Endothelial cell of umbilical vein (primary cell): Measurements from ENCODE around the gene GNAO1.

Experiments used
- GATA2 ChIP-seq: IDR thresholded peaks from 2 replicates; pipeline ENCODE4 v1.7.0; 2011; ENCODE audit warnings: low read depth, mild to moderate bottlenecking, moderate library complexity, mixed read lengths, low read length; ENCODE audit not compliant: insufficient read length, insufficient read depth
- POLR2A ChIP-seq: IDR thresholded peaks from 2 replicates; pipeline ENCODE4 v1.6.1; 2012; ENCODE audit warnings: low read depth, mild to moderate bottlenecking, control low read depth, low read length
- POLR2AphosphoS5 ChIP-seq: IDR thresholded peaks from 2 replicates; pipeline ENCODE4 v1.6.1; 2012; ENCODE audit warnings: low read depth, mild to moderate bottlenecking, control low read depth, low read length, moderate library complexity; ENCODE audit not compliant: insufficient read depth
- TF ChIP-seq, protein P1 (sequence below), 2 donors: IDR thresholded peaks; 1 replicate in 1 of 2; 2 replicates in 1 of 2; pipeline ENCODE4 v1.5.1; 2011; ENCODE audit warnings: low read length in 2 of 2, mild to moderate bottlenecking in 2 of 2, moderate library complexity in 2 of 2, control low read depth in 1 of 2, inconsistent platforms in 1 of 2, low read depth in 1 of 2; ENCODE audit not compliant: insufficient read depth in 1 of 2; ENCODE audit errors: extremely low read depth in 1 of 2
- TF ChIP-seq, protein P2 (sequence below): IDR thresholded peaks from 2 replicates; pipeline ENCODE4 v1.6.1; 2011; ENCODE audit not compliant: insufficient read depth, insufficient read length

DNA sequence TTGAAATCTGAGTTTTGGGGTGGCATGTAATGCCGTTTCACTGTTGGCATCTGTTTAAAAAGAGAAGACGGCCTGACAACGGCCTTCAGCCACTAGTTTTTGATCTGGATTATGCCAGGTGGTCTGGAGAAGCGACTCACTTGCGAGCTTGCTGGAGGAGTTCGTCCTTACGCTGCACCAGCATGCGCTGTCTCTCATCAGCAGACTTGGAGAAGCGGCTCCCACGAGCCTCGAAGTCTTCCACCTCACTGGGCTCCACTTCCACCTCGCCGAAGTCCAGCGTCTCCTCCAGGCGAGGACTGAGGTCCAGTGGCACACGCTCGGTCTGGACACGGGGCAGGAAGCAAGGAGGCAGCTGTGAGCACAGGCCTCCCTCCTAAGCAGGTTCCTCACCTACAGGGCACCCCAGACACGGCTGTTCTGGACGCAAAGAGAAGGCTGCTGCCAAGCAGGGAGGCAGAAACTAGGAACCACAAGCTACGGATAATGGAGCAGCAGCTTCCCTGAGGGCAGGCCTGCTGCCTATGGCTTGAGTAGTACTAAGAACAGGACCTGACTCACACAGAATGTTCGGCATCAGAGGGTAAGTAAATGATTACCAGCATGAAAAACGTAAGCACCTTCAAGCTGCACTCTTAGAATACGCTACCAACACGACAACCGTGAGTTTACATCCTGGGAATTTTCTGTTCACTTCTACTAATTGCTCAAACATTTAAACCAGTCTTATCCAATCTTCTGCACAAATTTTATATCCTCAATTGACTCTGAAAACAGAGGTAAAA lies 172.7 kb downstream of the GNAO1 start:
- TF ChIP-seq POLR2A (no peak), POLR2AphosphoS5 (no peak), GATA2 (no peak)
- TF ChIP-seq, protein P1, sequence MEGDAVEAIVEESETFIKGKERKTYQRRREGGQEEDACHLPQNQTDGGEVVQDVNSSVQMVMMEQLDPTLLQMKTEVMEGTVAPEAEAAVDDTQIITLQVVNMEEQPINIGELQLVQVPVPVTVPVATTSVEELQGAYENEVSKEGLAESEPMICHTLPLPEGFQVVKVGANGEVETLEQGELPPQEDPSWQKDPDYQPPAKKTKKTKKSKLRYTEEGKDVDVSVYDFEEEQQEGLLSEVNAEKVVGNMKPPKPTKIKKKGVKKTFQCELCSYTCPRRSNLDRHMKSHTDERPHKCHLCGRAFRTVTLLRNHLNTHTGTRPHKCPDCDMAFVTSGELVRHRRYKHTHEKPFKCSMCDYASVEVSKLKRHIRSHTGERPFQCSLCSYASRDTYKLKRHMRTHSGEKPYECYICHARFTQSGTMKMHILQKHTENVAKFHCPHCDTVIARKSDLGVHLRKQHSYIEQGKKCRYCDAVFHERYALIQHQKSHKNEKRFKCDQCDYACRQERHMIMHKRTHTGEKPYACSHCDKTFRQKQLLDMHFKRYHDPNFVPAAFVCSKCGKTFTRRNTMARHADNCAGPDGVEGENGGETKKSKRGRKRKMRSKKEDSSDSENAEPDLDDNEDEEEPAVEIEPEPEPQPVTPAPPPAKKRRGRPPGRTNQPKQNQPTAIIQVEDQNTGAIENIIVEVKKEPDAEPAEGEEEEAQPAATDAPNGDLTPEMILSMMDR (IDR thresholded peaks at IDR 0.05; ENCODE audit: extremely low read depth in 1 of 2, insufficient read depth in 1 of 2, low read depth in 1 of 2, low read length in 2 of 2), result no peak
- TF ChIP-seq, protein P2, sequence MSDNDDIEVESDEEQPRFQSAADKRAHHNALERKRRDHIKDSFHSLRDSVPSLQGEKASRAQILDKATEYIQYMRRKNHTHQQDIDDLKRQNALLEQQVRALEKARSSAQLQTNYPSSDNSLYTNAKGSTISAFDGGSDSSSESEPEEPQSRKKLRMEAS, result no peak
